IMR-90 (cell line): Measurements from ENCODE around the gene SLC50A1. TPM values are rescaled to one million over a fixed set of nuclear protein-coding genes. Genes with fewer than 3 reads are reported as not detected.

ENCODE experiments used
- ATAC-seq: fragments of 200-7000 bp; cut with Tn5 transposase; 2 replicates; pipeline ENCODE4 v1.9.1; 2020; ENCODE audit warnings: low read depth, mild to moderate bottlenecking, moderate library complexity
- BruUV-seq: library from RNA; stranded (reverse); fragments of 400-500 nt; replicated peaks from 2 replicates; lab custom pipeline; 2021; lab: Mats Ljungman, UMichigan
- CTCF ChIA-PET: fragments of 300-600 bp; formaldehyde crosslinking; extraction: SDS; loops from one replicate; lab custom pipeline; 2021; ENCODE audit warnings: antibody characterized with exemption; lab: Yijun Ruan, JAX
- POLR2A ChIA-PET: fragments of 300-600 bp; sonication (Branson Sonifier 250); formaldehyde crosslinking; loops from one replicate; lab custom pipeline; 2022; ENCODE audit warnings: antibody characterized with exemption; ENCODE audit not compliant: unreplicated experiment; lab: Charles Lee
- DNase-seq: peaks from one replicate; pipeline ENCODE4 v3.0.0; 2013
- H2AFZ ChIP-seq: replicated peaks from 2 replicates; pipeline ENCODE3; 2013; ENCODE audit warnings: low read length, mild to moderate bottlenecking; ENCODE audit not compliant: poor library complexity
- H2AK5ac ChIP-seq: 2 replicates; pipeline ENCODE4 v1.6.1; 2013; ENCODE audit warnings: low read depth, low read length, inconsistent platforms
- H2AK9ac ChIP-seq: replicated peaks from 2 replicates; pipeline ENCODE3; 2013; ENCODE audit warnings: mild to moderate bottlenecking, low read depth, low read length, moderate library complexity; ENCODE audit not compliant: poor library complexity
- H2BK120ac ChIP-seq: 2 replicates; pipeline ENCODE4 v1.6.1; 2013; ENCODE audit warnings: low read depth, low read length, inconsistent platforms
- H2BK15ac ChIP-seq: 3 replicates; pipeline ENCODE4 v1.6.1; 2013; ENCODE audit warnings: low read depth, low read length, inconsistent platforms
- H2BK20ac ChIP-seq: 2 replicates; pipeline ENCODE4 v1.6.1; 2013; ENCODE audit warnings: low read depth, mild to moderate bottlenecking, inconsistent platforms, low read length, moderate library complexity
- H2BK5ac ChIP-seq: 2 replicates; pipeline ENCODE4 v1.6.1; 2013; ENCODE audit warnings: mild to moderate bottlenecking, low read depth, low read length, inconsistent platforms; ENCODE audit not compliant: poor library complexity, severe bottlenecking
- H3K14ac ChIP-seq: replicated peaks from 2 replicates; pipeline ENCODE4 v1.6.1; 2013; ENCODE audit warnings: low read depth, low read length, inconsistent platforms
- H3K18ac ChIP-seq: 2 replicates; pipeline ENCODE4 v1.6.1; 2013; ENCODE audit warnings: low read depth, low read length, control low read depth
- H3K23ac ChIP-seq: 2 replicates; pipeline ENCODE4 v1.6.1; 2013; ENCODE audit warnings: low read depth, low read length, inconsistent platforms
- H3K27ac ChIP-seq: 2 replicates; pipeline ENCODE4 v1.5.1; 2013; ENCODE audit warnings: mild to moderate bottlenecking, control low read depth, low read length; ENCODE audit not compliant: insufficient read depth
- H3K27me3 ChIP-seq: 2 replicates; pipeline ENCODE4 v1.6.1; 2013; ENCODE audit warnings: low read length; ENCODE audit not compliant: control insufficient read depth, insufficient read depth
- H3K36me3 ChIP-seq: 2 replicates; pipeline ENCODE4 v1.6.1; 2013; ENCODE audit warnings: low read length, mixed read lengths; ENCODE audit not compliant: control insufficient read depth, insufficient read depth
- H3K4ac ChIP-seq: 2 replicates; pipeline ENCODE4 v1.6.1; 2013; ENCODE audit warnings: low read depth, low read length, inconsistent platforms
- H3K4me1 ChIP-seq: 2 replicates; pipeline ENCODE4 v1.6.1; 2013; ENCODE audit warnings: low read length, mixed read lengths; ENCODE audit not compliant: control insufficient read depth, insufficient read depth
- H3K4me2 ChIP-seq: 2 replicates; pipeline ENCODE4 v1.6.1; 2013; ENCODE audit warnings: low read depth, mild to moderate bottlenecking, control low read depth, low read length, moderate library complexity
- H3K4me3 ChIP-seq: 2 replicates; pipeline ENCODE4 v1.5.1; 2013; ENCODE audit warnings: low read depth, mild to moderate bottlenecking, control low read depth, low read length, moderate library complexity; ENCODE audit not compliant: insufficient read depth
- H3K56ac ChIP-seq: 2 replicates; pipeline ENCODE4 v1.6.1; 2013; ENCODE audit warnings: low read length, inconsistent platforms; ENCODE audit not compliant: insufficient read depth; ENCODE audit errors: extremely low read depth
- H3K79me1 ChIP-seq, 2 experiments: 2 replicates each; pipeline ENCODE4 v1.6.1; 2013; ENCODE audit warnings: low read length in 2 of 2, inconsistent platforms in 1 of 2, low read depth in 1 of 2
- H3K9ac ChIP-seq: 2 replicates; pipeline ENCODE4 v1.6.1; 2013; ENCODE audit warnings: low read depth, low read length, control low read depth
- H3K9me1 ChIP-seq: 2 replicates; pipeline ENCODE4 v1.6.1; 2013; ENCODE audit warnings: low read length, inconsistent platforms; ENCODE audit not compliant: insufficient read depth
- H3K9me3 ChIP-seq: 2 replicates; pipeline ENCODE4 v1.6.1; 2013; ENCODE audit warnings: low read length; ENCODE audit not compliant: control insufficient read depth, insufficient read depth
- H4K20me1 ChIP-seq: 2 replicates; pipeline ENCODE4 v1.6.1; 2013; ENCODE audit warnings: low read length, inconsistent platforms; ENCODE audit not compliant: insufficient read depth
- H4K5ac ChIP-seq: 2 replicates; pipeline ENCODE4 v1.6.1; 2013; ENCODE audit warnings: mild to moderate bottlenecking, low read depth, low read length, control low read depth
- H4K8ac ChIP-seq, 2 experiments: 2 replicates each; pipeline ENCODE4 v1.6.1; 2013; ENCODE audit warnings: low read depth in 2 of 2, low read length in 2 of 2, control low read depth in 1 of 2, inconsistent platforms in 1 of 2
- H4K91ac ChIP-seq: 2 replicates; pipeline ENCODE4 v1.6.1; 2013; ENCODE audit warnings: low read depth, low read length, inconsistent platforms; ENCODE audit not compliant: insufficient read depth
- BHLHE40 ChIP-seq: fragments of 150-350 bp; IDR thresholded peaks from 2 replicates; pipeline ENCODE4 v1.6.1; 2016; ENCODE audit warnings: mild to moderate bottlenecking, low read depth, low read length
- CEBPB ChIP-seq: IDR thresholded peaks from 2 replicates; pipeline ENCODE4 v1.6.1; 2012; ENCODE audit warnings: low read depth, low read length, improper control_type of control experiment
- CHD1 ChIP-seq: IDR thresholded peaks from 2 replicates; pipeline ENCODE4 v1.6.1; 2012; ENCODE audit warnings: low read depth, low read length, improper control_type of control experiment
- CTCF ChIP-seq: conservative IDR thresholded peaks from 2 replicates; pipeline ENCODE4 v1.5.1; 2012; ENCODE audit warnings: mild to moderate bottlenecking, low read depth, low read length, improper control_type of control experiment
- FOS ChIP-seq: fragments of 150-350 bp; IDR thresholded peaks from 2 replicates; pipeline ENCODE4 v1.6.1; 2016; ENCODE audit warnings: low read depth, low read length
- MAFK ChIP-seq: IDR thresholded peaks from 2 replicates; pipeline ENCODE4 v1.6.1; 2012; ENCODE audit warnings: low read depth, low read length, improper control_type of control experiment
- MAZ ChIP-seq: IDR thresholded peaks from 2 replicates; pipeline ENCODE4 v1.6.1; 2012; ENCODE audit warnings: low read depth, mild to moderate bottlenecking, low read length, improper control_type of control experiment, moderate library complexity, borderline replicate concordance
- MXI1 ChIP-seq: IDR thresholded peaks from 2 replicates; pipeline ENCODE4 v1.6.1; 2012; ENCODE audit warnings: low read depth, mild to moderate bottlenecking, low read length, moderate library complexity, borderline replicate concordance
- NFE2L2 ChIP-seq: fragments of 150-350 bp; IDR thresholded peaks from 2 replicates; pipeline ENCODE4 v1.6.1; 2016; ENCODE audit warnings: low read depth, mild to moderate bottlenecking, low read length
- POLR2A ChIP-seq: IDR thresholded peaks from 2 replicates; pipeline ENCODE4 v1.6.1; 2012; ENCODE audit warnings: mild to moderate bottlenecking, low read depth, low read length
- RCOR1 ChIP-seq: IDR thresholded peaks from 2 replicates; pipeline ENCODE4 v1.6.1; 2012; ENCODE audit warnings: mild to moderate bottlenecking, low read length, improper control_type of control experiment; ENCODE audit not compliant: insufficient replicate concordance
- RFX5 ChIP-seq: IDR thresholded peaks from 2 replicates; pipeline ENCODE4 v1.8.0; 2012; ENCODE audit warnings: low read depth, mild to moderate bottlenecking, low read length, moderate library complexity
- USF2 ChIP-seq: fragments of 150-350 bp; IDR thresholded peaks from 2 replicates; pipeline ENCODE4 v1.6.1; 2017; ENCODE audit warnings: mild to moderate bottlenecking, antibody characterized with exemption, low read length, low read depth
- WGBS, 2 experiments: methylation state at CpG; one replicate each; pipeline versions ENCODE4 v1.1.5 to v1.1.7; 2013; ENCODE audit warnings: missing lambda C conversion rate in 2 of 2; ENCODE audit not compliant: insufficient read length in 1 of 2; ENCODE audit errors: extremely low coverage in 2 of 2; 5-methylcytosine and 5-hydroxymethylcytosine counted together
- dilution Hi-C: fragments of 300-500 bp; cut with HindIII; formaldehyde crosslinking; loops from one replicate; pipeline ENCODE4 v1.14.3; 2018; ENCODE audit warnings: low sequenced_read_pairs; ENCODE audit not compliant: unreplicated experiment
- in situ Hi-C: fragments of 300-500 bp; cut with MboI; formaldehyde crosslinking; loops from 3 replicates; pipeline ENCODE4 v1.14.3; 2019; ENCODE audit warnings: low sequenced_read_pairs, inconsistent platforms, mixed read lengths
- intact Hi-C: fragments of 100-400 bp; cut with micrococcal nuclease; formaldehyde crosslinking; loops from 2 replicates; pipeline ENCODE4 v1.10.0; 2022
- polyA plus RNA-seq, 3 experiments: library from polyadenylated mRNA; depleted of rRNA; stranded (reverse); fragments of >200 nt; gene quantifications; 2 replicates each; pipeline ENCODE4 v1.2.3, GENCODE V29; 2012; ENCODE audit warnings: low replicate concordance in 1 of 3
- total RNA-seq: library from RNA; depleted of rRNA; stranded (reverse); fragments of >200 nt; gene quantifications from 2 replicates; pipeline ENCODE4 v1.2.3, GENCODE V29; 2012
- TF ChIP-seq, protein P1 (sequence below): fragments of 150-350 bp; IDR thresholded peaks from 2 replicates; pipeline ENCODE4 v1.6.1; 2016; ENCODE audit warnings: low read depth, mild to moderate bottlenecking, low read length, moderate library complexity, borderline replicate concordance

Gene SLC50A1
- total and polyA plus RNA-seq, 2 of the 4 experiments (the other 2 are of a cell fraction) = 20.6 to 20.8 TPM

DNA sequence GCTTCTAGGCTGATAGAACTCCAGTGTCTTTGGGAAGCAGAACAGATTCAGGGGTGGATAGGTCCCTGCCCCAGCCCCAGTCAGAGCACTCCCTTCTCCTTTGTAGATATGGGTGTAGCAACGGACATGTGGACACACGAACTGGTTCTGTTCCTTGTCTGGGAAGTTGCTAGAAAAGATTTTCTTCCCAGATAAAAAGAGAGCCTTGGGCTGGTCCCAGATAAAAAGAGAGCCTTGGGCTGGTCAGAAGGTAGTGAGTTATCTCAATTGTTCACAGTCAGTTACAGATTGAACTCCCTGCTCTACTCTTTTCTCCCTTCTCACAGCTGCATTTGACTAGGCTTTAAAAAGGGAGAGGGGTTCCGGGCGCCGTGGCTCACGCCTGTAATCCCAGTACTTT lies 15.4 kb upstream of the SLC50A1 start:
- no CpG with 5 or more reads among the region's 6 CpGs for WGBS, 2 experiments
- Histone ChIP-seq H3K9me1 (no peaks in the 10 kb centered on the region; the same call in 1 of the 2 replicates), H3K23ac (no peak overlapping the region), H3K4ac (no peak overlapping the region), H3K36me3 (no peaks in the 10 kb centered on the region), H3K14ac (no peak overlapping the region), H2AK5ac (no peak overlapping the region), H3K4me3 (no peak overlapping the region), H3K9me3 (no peaks in the 10 kb centered on the region), H4K5ac (no peak overlapping the region), H2BK15ac (no peak overlapping the region), H2AK9ac (no peak overlapping the region), H2BK120ac (no peak overlapping the region), H3K27me3 (peaks cover 53% of the 10 kb centered on the region), H4K8ac (no peak overlapping the region), H2AFZ (no peak overlapping the region), H3K4me1 (peaks cover 1% of the 10 kb centered on the region; the same call in 1 of the 2 replicates), H3K27ac (no peak overlapping the region), H4K91ac (no peak overlapping the region), H2BK5ac (no peak overlapping the region), H4K20me1 (no peaks in the 10 kb centered on the region; the same call in 1 of the 2 replicates), H3K18ac (no peak overlapping the region), H3K56ac (no peak overlapping the region), H3K79me1 (no peaks in the 10 kb centered on the region), H2BK20ac (no peak overlapping the region), H3K9ac (no peak overlapping the region), H3K4me2 (no peak overlapping the region)
- BruUV-seq = no TSS peak
- ATAC-seq (no peak), DNase-seq (no peak)
- dilution Hi-C loops (no loop called here), in situ Hi-C loops (no loop called here), intact Hi-C loops (no loop called here)
- POLR2A ChIA-PET = no interaction called here
- no peak for TF ChIP-seq MAFK
- TF ChIP-seq MXI1 = no peak
- TF ChIP-seq RCOR1 = no peak
- TF ChIP-seq, protein P1, sequence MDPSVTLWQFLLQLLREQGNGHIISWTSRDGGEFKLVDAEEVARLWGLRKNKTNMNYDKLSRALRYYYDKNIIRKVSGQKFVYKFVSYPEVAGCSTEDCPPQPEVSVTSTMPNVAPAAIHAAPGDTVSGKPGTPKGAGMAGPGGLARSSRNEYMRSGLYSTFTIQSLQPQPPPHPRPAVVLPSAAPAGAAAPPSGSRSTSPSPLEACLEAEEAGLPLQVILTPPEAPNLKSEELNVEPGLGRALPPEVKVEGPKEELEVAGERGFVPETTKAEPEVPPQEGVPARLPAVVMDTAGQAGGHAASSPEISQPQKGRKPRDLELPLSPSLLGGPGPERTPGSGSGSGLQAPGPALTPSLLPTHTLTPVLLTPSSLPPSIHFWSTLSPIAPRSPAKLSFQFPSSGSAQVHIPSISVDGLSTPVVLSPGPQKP = no peak
- TF ChIP-seq NFE2L2 = no peak
- no peak for TF ChIP-seq CTCF
- TF ChIP-seq MAZ = no peak
- no peak for TF ChIP-seq POLR2A
- TF ChIP-seq CEBPB = no peak
- no peak for TF ChIP-seq RFX5
- no peak for TF ChIP-seq FOS
- no peak for TF ChIP-seq CHD1
- TF ChIP-seq BHLHE40 = no peak
- no peak for TF ChIP-seq USF2
- CTCF ChIA-PET = interaction anchor here (0.6 to 1.0 kb wide), 2 partner anchors 17 to 35 kb away, joined by 3 to 4 read pairs; no protein-coding TSS in a partner anchor
